ENCODE results near the gene C1QL1. TPM values are rescaled to one million over a fixed set of nuclear protein-coding genes. Genes with fewer than 3 reads are reported as not detected.

C1QL1 gene
- total RNA-seq, 1 experiment from 2014 or later: 8.6 TPM

DNA sequence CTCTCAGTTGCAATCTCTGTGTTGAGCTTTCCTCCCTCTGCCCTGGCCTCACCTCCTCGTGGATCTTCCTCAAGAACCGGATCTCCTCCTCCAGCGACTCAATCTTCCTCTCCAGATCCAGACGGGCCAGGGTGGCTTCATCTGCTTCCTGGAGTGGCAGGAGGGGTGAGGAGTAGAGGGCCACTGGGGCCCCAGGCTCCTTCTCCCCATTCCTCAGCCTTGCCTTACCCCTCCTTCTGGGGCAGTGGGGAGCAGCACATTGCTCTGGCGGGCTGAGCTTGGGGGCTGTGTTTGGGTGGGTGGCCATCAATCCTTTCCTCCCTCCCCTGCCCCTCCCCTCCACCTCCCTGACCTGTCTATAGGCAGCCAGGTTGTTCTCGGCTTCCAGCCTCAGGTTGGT, 54.4 kb downstream of the C1QL1 start:
- H3K9me3 ChIP-seq (ENCODE audit: low read depth, low read length, poor library complexity, severe bottlenecking): no peaks in the 10 kb centered on the region
- POLR2A ChIA-PET (ENCODE audit: low non-redundant PET): no interaction called here
- H3K27me3 ChIP-seq (replicated peaks; ENCODE audit: insufficient read depth, low read depth, low read length, poor library complexity): no peaks in the 10 kb centered on the region
- H3K27ac ChIP-seq (ENCODE audit: low read depth, low read length, poor library complexity, severe bottlenecking): no peak overlapping the region
- H3K4me1 ChIP-seq (ENCODE audit: insufficient read depth, low read length, poor library complexity, severe bottlenecking): no peaks in the 10 kb centered on the region
- CTCF ChIA-PET: interaction anchor here (0.7 kb wide), 1 partner anchor 15 kb away, joined by 4 read pairs; the partner anchor contains the start of gene EFTUD2
- no peak for DNase-seq (ENCODE audit: low spot score)
- no peaks in the 10 kb centered on the region for H3K36me3 ChIP-seq (ENCODE audit: insufficient read depth, low read length, poor library complexity, severe bottlenecking)
- no peak overlapping the region for H3K4me3 ChIP-seq (ENCODE audit: low read depth, low read length, poor library complexity, severe bottlenecking)
- no TSS peak for BruUV-seq (replicated peaks)
- no peak for TF ChIP-seq EZH2 (IDR thresholded peaks at IDR 0.05; ENCODE audit: borderline replicate concordance, low read depth, low read length, poor library complexity, severe bottlenecking)
- TF ChIP-seq, protein P1, sequence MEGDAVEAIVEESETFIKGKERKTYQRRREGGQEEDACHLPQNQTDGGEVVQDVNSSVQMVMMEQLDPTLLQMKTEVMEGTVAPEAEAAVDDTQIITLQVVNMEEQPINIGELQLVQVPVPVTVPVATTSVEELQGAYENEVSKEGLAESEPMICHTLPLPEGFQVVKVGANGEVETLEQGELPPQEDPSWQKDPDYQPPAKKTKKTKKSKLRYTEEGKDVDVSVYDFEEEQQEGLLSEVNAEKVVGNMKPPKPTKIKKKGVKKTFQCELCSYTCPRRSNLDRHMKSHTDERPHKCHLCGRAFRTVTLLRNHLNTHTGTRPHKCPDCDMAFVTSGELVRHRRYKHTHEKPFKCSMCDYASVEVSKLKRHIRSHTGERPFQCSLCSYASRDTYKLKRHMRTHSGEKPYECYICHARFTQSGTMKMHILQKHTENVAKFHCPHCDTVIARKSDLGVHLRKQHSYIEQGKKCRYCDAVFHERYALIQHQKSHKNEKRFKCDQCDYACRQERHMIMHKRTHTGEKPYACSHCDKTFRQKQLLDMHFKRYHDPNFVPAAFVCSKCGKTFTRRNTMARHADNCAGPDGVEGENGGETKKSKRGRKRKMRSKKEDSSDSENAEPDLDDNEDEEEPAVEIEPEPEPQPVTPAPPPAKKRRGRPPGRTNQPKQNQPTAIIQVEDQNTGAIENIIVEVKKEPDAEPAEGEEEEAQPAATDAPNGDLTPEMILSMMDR (conservative IDR thresholded peaks at IDR 0.05; ENCODE audit: low read depth, low read length): no peak
- intact Hi-C loops (cut with micrococcal nuclease; ENCODE audit: unreplicated experiment): no loop called here

DNA sequence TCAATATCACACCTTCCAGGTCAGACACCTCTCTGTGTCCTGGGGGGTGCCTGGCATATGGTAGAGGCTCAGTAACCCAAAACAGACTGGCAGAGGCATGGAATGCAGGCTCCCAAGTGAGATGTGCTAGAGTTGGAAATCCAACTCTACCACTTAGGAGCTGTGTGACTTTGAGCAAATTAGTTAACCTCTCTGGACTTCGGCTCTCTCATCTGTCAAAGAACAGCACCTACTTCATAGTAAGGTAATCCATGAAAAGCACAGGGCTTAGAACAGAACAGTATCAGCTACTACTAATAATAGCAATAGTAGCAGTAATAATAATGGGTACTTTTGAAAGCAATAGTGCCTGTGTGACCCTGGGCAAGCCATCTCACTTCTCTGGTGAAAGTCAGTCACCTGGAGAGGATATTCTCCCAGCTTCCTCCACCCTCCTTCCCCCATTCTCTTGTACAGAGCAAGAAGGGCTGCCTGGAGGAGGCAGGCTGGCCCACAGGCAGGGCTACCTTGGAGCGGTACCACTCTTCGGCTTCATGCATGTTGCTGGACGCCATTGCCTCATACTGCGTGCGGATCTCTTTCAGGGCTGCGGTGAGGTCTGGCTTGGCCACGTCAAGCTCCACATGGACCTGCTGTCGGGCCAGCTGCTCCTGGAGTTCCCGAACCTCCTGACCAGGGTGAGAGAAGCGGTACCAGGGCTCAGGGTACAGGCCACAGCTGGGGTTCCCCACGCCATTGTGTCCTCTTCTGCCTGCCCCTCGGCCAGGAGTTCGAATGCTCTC, 55.1 kb downstream of the C1QL1 start:
- no peak overlapping the region for H3K4me3 ChIP-seq (ENCODE audit: low read depth, low read length, poor library complexity, severe bottlenecking)
- no TSS peak for BruUV-seq (replicated peaks)
- no peaks in the 10 kb centered on the region for H3K9me3 ChIP-seq (ENCODE audit: low read depth, low read length, poor library complexity, severe bottlenecking)
- intact Hi-C loops (cut with micrococcal nuclease; ENCODE audit: unreplicated experiment): no loop called here
- ChIA-PET CTCF (interaction anchor here (0.7 kb wide), 1 partner anchor 14 kb away, joined by 4 read pairs; the partner anchor contains the start of gene EFTUD2), POLR2A (ENCODE audit: low non-redundant PET) (no interaction called here)
- no peaks in the 10 kb centered on the region for H3K4me1 ChIP-seq (ENCODE audit: insufficient read depth, low read length, poor library complexity, severe bottlenecking)
- no peak for DNase-seq (ENCODE audit: low spot score)
- TF ChIP-seq EZH2 (IDR thresholded peaks at IDR 0.05; ENCODE audit: borderline replicate concordance, low read depth, low read length, poor library complexity, severe bottlenecking): no peak
- TF ChIP-seq, protein P1 (conservative IDR thresholded peaks at IDR 0.05; ENCODE audit: low read depth, low read length): no peak
- no peak overlapping the region for H3K27ac ChIP-seq (ENCODE audit: low read depth, low read length, poor library complexity, severe bottlenecking)
- H3K27me3 ChIP-seq (replicated peaks; ENCODE audit: insufficient read depth, low read depth, low read length, poor library complexity): no peaks in the 10 kb centered on the region
- H3K36me3 ChIP-seq (ENCODE audit: insufficient read depth, low read length, poor library complexity, severe bottlenecking): no peaks in the 10 kb centered on the region

DNA sequence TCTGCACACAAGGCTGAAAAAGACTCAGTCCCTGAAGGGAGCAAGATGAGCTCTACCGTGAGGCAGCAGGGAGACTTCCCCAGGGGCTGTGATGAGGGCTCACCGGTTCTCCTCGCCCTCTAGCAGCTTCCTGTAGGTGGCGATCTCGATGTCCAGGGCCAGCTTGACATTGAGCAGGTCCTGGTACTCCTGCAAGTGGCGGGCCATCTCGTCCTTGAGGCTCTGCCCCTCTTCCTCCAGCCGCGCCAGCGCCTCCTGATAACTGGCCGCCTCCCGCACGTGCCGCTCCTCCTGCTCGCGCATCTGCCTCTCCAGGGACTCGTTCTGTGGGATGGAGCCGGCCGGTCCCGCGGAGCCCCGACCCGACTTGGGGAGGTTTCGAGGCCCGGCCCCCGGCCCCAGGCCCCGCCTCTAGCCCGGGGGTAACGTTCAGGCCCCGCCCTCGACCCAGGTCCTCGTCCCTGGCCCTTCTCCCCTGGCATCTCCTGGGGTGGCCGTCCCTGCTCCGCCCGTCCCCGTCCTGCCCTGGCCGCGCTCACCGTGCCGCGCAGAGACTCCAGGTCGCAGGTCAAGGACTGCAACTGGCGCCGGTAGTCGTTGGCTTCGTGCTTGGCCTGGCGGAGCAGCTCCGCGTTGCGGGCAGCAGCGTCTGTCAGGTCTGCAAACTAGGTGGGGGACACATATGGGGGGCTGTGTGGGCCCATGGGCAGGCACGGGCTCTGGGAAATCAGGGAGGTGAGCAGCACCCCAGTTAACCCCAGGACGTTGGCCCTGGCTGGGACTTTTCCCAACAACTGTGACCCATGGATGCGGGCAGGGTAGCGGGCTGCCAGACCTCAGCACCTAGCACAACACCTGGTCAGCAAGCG, 56.7 kb downstream of the C1QL1 start:
- POLR2A ChIA-PET (ENCODE audit: low non-redundant PET): no interaction called here
- DNase-seq (ENCODE audit: low spot score): peak; percentile 35
- no TSS peak for BruUV-seq (replicated peaks)
- CTCF ChIA-PET: interaction anchor here (0.6 kb wide), 1 partner anchor 201 kb away, joined by 11 read pairs; no protein-coding TSS in a partner anchor
- Histone ChIP-seq H3K36me3 (ENCODE audit: insufficient read depth, low read length, poor library complexity, severe bottlenecking) (no peaks in the 10 kb centered on the region), H3K27me3 (replicated peaks; ENCODE audit: insufficient read depth, low read depth, low read length, poor library complexity) (no peaks in the 10 kb centered on the region), H3K9me3 (ENCODE audit: low read depth, low read length, poor library complexity, severe bottlenecking) (no peaks in the 10 kb centered on the region), H3K27ac (ENCODE audit: low read depth, low read length, poor library complexity, severe bottlenecking) (no peak overlapping the region), H3K4me3 (ENCODE audit: low read depth, low read length, poor library complexity, severe bottlenecking) (no peak overlapping the region), H3K4me1 (ENCODE audit: insufficient read depth, low read length, poor library complexity, severe bottlenecking) (no peaks in the 10 kb centered on the region)
- TF ChIP-seq, protein P1 (conservative IDR thresholded peaks at IDR 0.05; ENCODE audit: low read depth, low read length): no peak
- no peak for TF ChIP-seq EZH2 (IDR thresholded peaks at IDR 0.05; ENCODE audit: borderline replicate concordance, low read depth, low read length, poor library complexity, severe bottlenecking)
- intact Hi-C loops (cut with micrococcal nuclease; ENCODE audit: unreplicated experiment): no loop called here

Measured in A673 (cell line).